ENCODE data around the gene LMBRD2.
"Not testable (repeated sequence)": the region's sequence is repeated elsewhere in the genome, so short reads cannot be mapped to it uniquely, and the experiment has no call there.

Gene LMBRD2

GRCh38 chr5:36162810-36163486 is 11.3 kb upstream of the LMBRD2 start:
- in situ Hi-C loops (cut with HindIII; ENCODE audit: low sequenced_read_pairs) = loop anchor here (10.0 kb wide), 1 partner anchor 332 kb away; no protein-coding TSS in a partner anchor

- in situ Hi-C loops (cut with HindIII; ENCODE audit: low sequenced_read_pairs) = loop anchor here (10.0 kb wide), 1 partner anchor 333 kb away; no protein-coding TSS in a partner anchor
These were observed 9.7 kb upstream of the LMBRD2 start for GRCh38 chr5:36161361-36161760.

GRCh38 chr5:36160617-36161016 is 8.9 kb upstream of the LMBRD2 start:
- in situ Hi-C loops (cut with HindIII; ENCODE audit: low sequenced_read_pairs) = loop anchor here (10.0 kb wide), 1 partner anchor 334 kb away; no protein-coding TSS in a partner anchor

GRCh38 chr5:36158144-36158543 is 6.5 kb upstream of the LMBRD2 start:
- in situ Hi-C loops (cut with HindIII; ENCODE audit: low sequenced_read_pairs) = no loop called here

- in situ Hi-C loops (cut with HindIII; ENCODE audit: low sequenced_read_pairs) = no loop called here
These were observed 4.9 kb upstream of the LMBRD2 start for GRCh38 chr5:36156619-36157018.

- in situ Hi-C loops (cut with HindIII; ENCODE audit: low sequenced_read_pairs) = no loop called here
These were observed 4.5 kb upstream of the LMBRD2 start for GRCh38 chr5:36156121-36156601.

- in situ Hi-C loops (cut with HindIII; ENCODE audit: low sequenced_read_pairs) = no loop called here
These were observed 3.6 kb upstream of the LMBRD2 start for GRCh38 chr5:36155291-36155690.

GRCh38 chr5:36153726-36154125 is 2.0 kb upstream of the LMBRD2 start:
- in situ Hi-C loops (cut with HindIII; ENCODE audit: low sequenced_read_pairs) = loop anchor here (5.0 kb wide), 1 partner anchor 61 kb away; no protein-coding TSS in a partner anchor

GRCh38 chr5:36153298-36153677 is 1.6 kb upstream of the LMBRD2 start:
- in situ Hi-C loops (cut with HindIII; ENCODE audit: low sequenced_read_pairs) = loop anchor here (5.0 kb wide), 1 partner anchor 61 kb away; no protein-coding TSS in a partner anchor

- in situ Hi-C loops (cut with HindIII; ENCODE audit: low sequenced_read_pairs) = loop anchor here (5.0 kb wide), 1 partner anchor 60 kb away; no protein-coding TSS in a partner anchor
These were observed 924 bp upstream of the LMBRD2 start for GRCh38 chr5:36152324-36153297.

- in situ Hi-C loops (cut with HindIII; ENCODE audit: low sequenced_read_pairs) = loop anchor here (5.0 kb wide), 1 partner anchor 59 kb away; no protein-coding TSS in a partner anchor
These were observed 832 bp downstream of the LMBRD2 start for GRCh38 chr5:36150676-36151433.

GRCh38 chr5:36147681-36148080 is 4.0 kb downstream of the LMBRD2 start:
- in situ Hi-C loops (cut with HindIII; ENCODE audit: low sequenced_read_pairs) = no loop called here

GRCh38 chr5:36146390-36146789 is 5.3 kb downstream of the LMBRD2 start:
- in situ Hi-C loops (cut with HindIII; ENCODE audit: low sequenced_read_pairs) = no loop called here

- in situ Hi-C loops (cut with HindIII; ENCODE audit: low sequenced_read_pairs) = no loop called here
These were observed 6.4 kb downstream of the LMBRD2 start for GRCh38 chr5:36145311-36145710.

- in situ Hi-C loops (cut with HindIII; ENCODE audit: low sequenced_read_pairs) = no loop called here
These were observed 12.6 kb downstream of the LMBRD2 start for GRCh38 chr5:36138900-36139683.

GRCh38 chr5:36136581-36136980 is 15.1 kb downstream of the LMBRD2 start:
- in situ Hi-C loops (cut with HindIII; ENCODE audit: low sequenced_read_pairs) = no loop called here

- in situ Hi-C loops (cut with HindIII; ENCODE audit: low sequenced_read_pairs) = no loop called here
These were observed 15.7 kb downstream of the LMBRD2 start for GRCh38 chr5:36135988-36136387.

- in situ Hi-C loops (cut with HindIII; ENCODE audit: low sequenced_read_pairs) = not testable (repeated sequence)
These were observed 18.7 kb downstream of the LMBRD2 start for GRCh38 chr5:36133009-36133408.

GRCh38 chr5:36129666-36130065 is 22.0 kb downstream of the LMBRD2 start:
- in situ Hi-C loops (cut with HindIII; ENCODE audit: low sequenced_read_pairs) = not testable (repeated sequence)

GRCh38 chr5:36128795-36129194 is 22.9 kb downstream of the LMBRD2 start:
- in situ Hi-C loops (cut with HindIII; ENCODE audit: low sequenced_read_pairs) = no loop called here
